Measurements from ENCODE around the gene NPFFR1.

DNA sequence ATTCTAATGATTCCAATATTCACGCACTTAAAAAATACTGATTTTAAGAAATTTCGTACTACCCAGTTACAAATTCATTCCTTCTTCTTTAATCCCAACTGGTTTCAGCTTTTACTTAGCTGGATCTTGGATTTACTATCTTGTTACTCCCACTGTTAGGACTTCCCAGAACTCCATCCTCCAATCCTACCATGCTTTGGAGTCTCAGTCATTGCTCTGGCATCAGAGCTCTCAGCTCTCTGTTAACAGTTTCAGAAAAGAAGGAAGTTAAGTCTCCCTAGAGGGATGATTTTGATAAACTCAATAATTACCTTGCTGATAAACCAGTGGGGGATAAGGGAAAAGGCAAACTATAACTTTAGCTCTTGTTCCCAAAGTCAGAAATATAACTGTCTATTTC lies 60.1 kb downstream of the NPFFR1 start:
- TF ChIP-seq, protein P1, sequence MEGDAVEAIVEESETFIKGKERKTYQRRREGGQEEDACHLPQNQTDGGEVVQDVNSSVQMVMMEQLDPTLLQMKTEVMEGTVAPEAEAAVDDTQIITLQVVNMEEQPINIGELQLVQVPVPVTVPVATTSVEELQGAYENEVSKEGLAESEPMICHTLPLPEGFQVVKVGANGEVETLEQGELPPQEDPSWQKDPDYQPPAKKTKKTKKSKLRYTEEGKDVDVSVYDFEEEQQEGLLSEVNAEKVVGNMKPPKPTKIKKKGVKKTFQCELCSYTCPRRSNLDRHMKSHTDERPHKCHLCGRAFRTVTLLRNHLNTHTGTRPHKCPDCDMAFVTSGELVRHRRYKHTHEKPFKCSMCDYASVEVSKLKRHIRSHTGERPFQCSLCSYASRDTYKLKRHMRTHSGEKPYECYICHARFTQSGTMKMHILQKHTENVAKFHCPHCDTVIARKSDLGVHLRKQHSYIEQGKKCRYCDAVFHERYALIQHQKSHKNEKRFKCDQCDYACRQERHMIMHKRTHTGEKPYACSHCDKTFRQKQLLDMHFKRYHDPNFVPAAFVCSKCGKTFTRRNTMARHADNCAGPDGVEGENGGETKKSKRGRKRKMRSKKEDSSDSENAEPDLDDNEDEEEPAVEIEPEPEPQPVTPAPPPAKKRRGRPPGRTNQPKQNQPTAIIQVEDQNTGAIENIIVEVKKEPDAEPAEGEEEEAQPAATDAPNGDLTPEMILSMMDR (IDR thresholded peaks at IDR 0.05) = no peak
- TF ChIP-seq POLR2A (IDR thresholded peaks at IDR 0.05) = no peak
